Right lobe of liver (tissue), 6 donors: ENCODE data around the gene CAPN2. TPM values are rescaled to one million over a fixed set of nuclear protein-coding genes. Genes with fewer than 3 reads are reported as not detected.

ENCODE experiments used
- ATAC-seq, 4 donors: fragments of 200-7000 bp; cut with Tn5 transposase; one replicate each; pipeline ENCODE4 v1.9.1; 2020; ENCODE audit warnings: mild to moderate bottlenecking in 4 of 4, moderate library complexity in 4 of 4
- DNase-seq, 3 donors: peaks; one replicate each; pipeline ENCODE4 v3.0.0-alpha.2; 2020
- H3K27ac ChIP-seq, 3 donors: fragments of 200-600 bp; one replicate each; pipeline ENCODE4 v1.8.0; 2022
- H3K27me3 ChIP-seq, 2 donors: fragments of 200-600 bp; one replicate each; pipeline ENCODE4 v1.8.0; 2022
- H3K36me3 ChIP-seq, 4 donors: fragments of 200-600 bp; sonication (generic) in 1 of 4; one replicate each; pipeline versions ENCODE4 v1.5.1 to v1.8.0; 2017 to 2022; ENCODE audit warnings: control low read depth in 1 of 4
- H3K4me1 ChIP-seq, 4 donors: fragments of 200-600 bp; sonication (generic) in 1 of 4; one replicate each; pipeline versions ENCODE4 v1.5.1 to v1.8.0; 2017 to 2022; ENCODE audit warnings: control low read depth in 1 of 4
- H3K4me3 ChIP-seq, 3 donors: fragments of 200-600 bp; one replicate each; pipeline ENCODE4 v1.8.0; 2022
- H3K9me3 ChIP-seq, 4 donors: fragments of 200-600 bp; sonication (generic) in 1 of 4; one replicate each; pipeline versions ENCODE4 v1.5.1 to v1.8.0; 2017 to 2022; ENCODE audit warnings: control low read depth in 1 of 4
- CTCF ChIP-seq, 4 donors: fragments of 200-600 bp in 3 of 4; fragments of 450-650 bp in 1 of 4; IDR thresholded peaks; one replicate each; pipeline versions ENCODE4 v1.5.1 to v1.8.0; 2016 to 2022; ENCODE audit warnings: antibody characterized with exemption in 4 of 4, mild to moderate bottlenecking in 2 of 4
- POLR2A ChIP-seq: fragments of 450-650 bp; IDR thresholded peaks from one replicate; pipeline ENCODE4 v1.6.1; 2017; ENCODE audit warnings: antibody characterized with exemption, mild to moderate bottlenecking
- WGBS: methylation state at CpG from one replicate; pipeline ENCODE4 v1.1.6; 2018; ENCODE audit warnings: low coverage, low lambda C conversion rate; ENCODE audit not compliant: insufficient coverage; ENCODE audit errors: missing lambda C conversion rate; 5-methylcytosine and 5-hydroxymethylcytosine counted together
- intact Hi-C, 2 donors: fragments of 100-400 bp; cut with DNase I; formaldehyde crosslinking; loops; one replicate each; pipeline versions ENCODE4 v1.11.2 to v1.14.1; 2022
- total RNA-seq, 6 experiments: library from RNA; depleted of rRNA in 2 of 6; stranded (reverse); fragments of >200 nt in 2 of 6; fragmentation: NEBNext Ultra II Directional in 3 of 6; extraction: Animal tissue kit (Norgen Biotek cat#: 25700) in 3 of 6; gene quantifications; one replicate each; pipeline versions ENCODE4 v1.1.0 to v1.2.4, GENCODE V29; 2016 to 2023
- donor health status: DM: no; HTN: yes; CAD: no.
- donor health status: DM: no; HTN: no; CAD: no.
- donor health status: DM: no; HTN: no; CAD: no.
- donor health status: DM: no; HTN: yes; CAD: no.
- donor health status: DM: no; HTN: yes; CAD: no.

Gene CAPN2
- total RNA-seq, 6 experiments from 2014 or later, result 17.5 to 53.1 (median 33.1) TPM

GRCh38 chr1:223788746-223789415, 76.5 kb downstream of the CAPN2 start:
- DNase-seq, result no peak
- H3K4me1 ChIP-seq, result no peaks in the 10 kb centered on the region
- H3K27ac ChIP-seq, result no peak overlapping the region
- no peaks in the 10 kb centered on the region for H3K27me3 ChIP-seq
- WGBS, result 94% methylated on average over 3 of the region's 4 CpGs
- no peak for ATAC-seq
- intact Hi-C loops, result no loop called here
- H3K36me3 ChIP-seq, result peaks cover 0 to 45% (median 4%) of the 10 kb centered on the region in 4 donors
- H3K9me3 ChIP-seq, result no peaks in the 10 kb centered on the region
- no peak for TF ChIP-seq CTCF (IDR thresholded peaks at IDR 0.05)
- no peak for TF ChIP-seq POLR2A
- no peak overlapping the region for H3K4me3 ChIP-seq

GRCh38 chr1:223792046-223792445, 79.7 kb downstream of the CAPN2 start:
- no peak overlapping the region for H3K4me3 ChIP-seq
- H3K27ac ChIP-seq, result no peak overlapping the region
- TF ChIP-seq CTCF (IDR thresholded peaks at IDR 0.05) (no peak), POLR2A (no peak)
- H3K9me3 ChIP-seq, result no peaks in the 10 kb centered on the region
- no peaks in the 10 kb centered on the region for H3K4me1 ChIP-seq
- 86% methylated on average over 2 of the region's 2 CpGs for WGBS
- intact Hi-C loops, result no loop called here
- peaks cover 0 to 58% (median 4%) of the 10 kb centered on the region in 4 donors for H3K36me3 ChIP-seq
- no peak for ATAC-seq
- DNase-seq, result no peak
- H3K27me3 ChIP-seq, result no peaks in the 10 kb centered on the region

DNA sequence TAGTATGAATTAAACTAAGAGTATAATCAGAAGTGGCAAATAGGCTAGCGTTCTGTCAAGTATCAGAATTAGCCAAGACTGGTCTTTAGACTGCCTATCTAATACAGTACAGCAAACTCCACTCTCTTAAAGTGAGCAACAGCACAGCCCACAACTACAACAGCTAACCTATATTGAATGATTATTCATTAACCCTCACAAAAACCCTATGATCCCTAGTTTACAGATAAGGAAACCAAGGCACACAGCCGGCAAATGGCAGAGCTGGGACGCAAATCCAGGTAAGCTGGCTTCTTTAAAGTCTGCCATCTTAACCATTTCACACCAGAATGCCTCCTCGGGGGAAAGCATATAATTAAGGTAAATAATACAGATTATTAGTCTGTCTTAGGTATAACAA, 81.4 kb downstream of the CAPN2 start:
- Histone ChIP-seq H3K9me3 (no peaks in the 10 kb centered on the region), H3K4me1 (no peaks in the 10 kb centered on the region), H3K27ac (no peak overlapping the region), H3K4me3 (no peak overlapping the region), H3K27me3 (no peaks in the 10 kb centered on the region), H3K36me3 (peaks cover 0 to 55% (median 12%) of the 10 kb centered on the region in 4 donors)
- no peak for TF ChIP-seq POLR2A
- no peak for TF ChIP-seq CTCF (IDR thresholded peaks at IDR 0.05)
- DNase-seq (no peak), ATAC-seq (no peak)
- intact Hi-C loops, result no loop called here
- 95% methylated on average over 4 of the region's 4 CpGs for WGBS

DNA sequence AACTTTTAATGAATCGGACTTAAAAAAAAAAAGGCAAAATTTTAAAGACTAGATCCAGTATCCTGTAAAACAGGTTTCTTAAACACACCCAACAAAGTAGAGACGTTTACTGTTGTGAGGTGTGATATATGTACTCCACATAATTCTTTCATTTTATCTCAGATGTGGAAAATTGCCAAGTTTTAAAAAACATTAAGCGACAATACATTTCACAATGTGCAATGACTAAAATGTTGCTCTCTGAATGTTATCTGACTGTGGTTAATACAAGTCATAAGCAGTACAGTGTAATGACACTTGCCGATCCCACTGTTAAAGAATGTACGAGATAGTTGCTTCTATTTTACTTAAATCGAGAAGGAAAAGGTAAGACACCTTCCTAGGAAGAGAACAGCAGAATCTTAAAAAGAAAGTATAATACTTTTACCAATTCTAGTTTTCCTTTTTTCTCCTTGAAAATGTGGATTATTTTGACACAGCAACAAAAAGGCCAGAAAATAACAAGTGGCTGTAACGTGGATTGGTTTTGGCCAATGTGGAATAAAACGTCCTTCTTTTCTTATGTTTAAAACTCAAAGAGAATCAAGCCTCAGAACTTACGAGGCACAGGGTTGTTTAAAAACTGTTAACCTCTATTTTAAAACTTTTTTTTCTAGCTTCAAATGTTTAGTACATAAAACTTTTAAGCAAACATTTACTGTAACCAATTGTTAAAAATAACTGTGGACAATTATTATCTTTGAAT, 82.0 kb downstream of the CAPN2 start:
- intact Hi-C loops, result no loop called here
- no peak overlapping the region for H3K4me3 ChIP-seq

More for the DNA sequence above, 82.0 kb downstream of the CAPN2 start:
- Histone ChIP-seq H3K4me1 (no peaks in the 10 kb centered on the region), H3K9me3 (no peaks in the 10 kb centered on the region), H3K27me3 (no peaks in the 10 kb centered on the region), H3K36me3 (peaks cover 0 to 55% (median 13%) of the 10 kb centered on the region in 4 donors), H3K27ac (no peak overlapping the region)
- TF ChIP-seq CTCF (IDR thresholded peaks at IDR 0.05), result no peak
- TF ChIP-seq POLR2A, result no peak
- no peak for ATAC-seq
- 92% methylated on average over 9 of the region's 9 CpGs for WGBS
- no peak for DNase-seq
